ENCODE results near the gene ADCY4.

ADCY4 gene

DNA sequence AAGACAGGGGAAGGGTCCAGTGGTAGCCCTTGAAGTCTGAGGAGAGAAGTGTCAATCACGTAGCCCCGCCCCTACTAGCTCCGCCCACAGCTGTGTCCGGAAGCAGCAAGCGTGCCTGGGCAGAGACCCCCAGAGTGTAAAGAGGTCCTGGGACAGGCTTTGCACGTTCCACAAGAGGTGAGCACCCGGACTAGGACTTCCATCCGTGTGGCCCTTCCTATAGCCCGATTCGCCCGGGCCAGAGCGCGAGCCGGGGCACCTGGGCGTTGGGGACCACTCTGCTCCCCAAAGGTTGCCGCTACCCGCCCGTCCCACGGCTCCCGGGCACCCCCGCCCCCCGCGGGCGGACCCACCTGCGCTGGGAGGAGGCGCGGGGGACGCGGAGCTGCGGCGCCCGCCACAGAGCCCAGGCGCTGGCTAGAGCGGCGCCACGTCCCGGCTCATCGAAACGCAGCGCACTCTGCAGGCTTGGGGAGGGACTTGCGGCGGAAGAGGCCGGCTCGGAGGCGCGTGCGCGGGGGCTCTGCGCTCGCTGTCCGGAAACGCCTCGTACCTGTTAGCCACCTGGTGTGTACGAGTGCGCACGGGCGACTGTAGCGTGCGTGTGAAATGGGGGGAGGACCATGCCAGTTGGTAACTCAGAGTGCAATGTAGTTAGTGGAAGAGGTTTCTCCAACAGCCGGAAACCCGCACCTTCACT, 63.6 kb downstream of the ADCY4 start, which contains the start of gene RABGGTA:
RABGGTA (minus strand) TSS at position 464 of the 700 bp plus-strand sequence. CDS start 482 bp downstream, outside the sequence.
- peaks cover 64% of the 10 kb centered on the region for H3K4me1 Mint-ChIP-seq (ENCODE audit: low read depth)
- peaks cover 41% of the 10 kb centered on the region for H3K36me3 Mint-ChIP-seq (ENCODE audit: low read depth)

DNA sequence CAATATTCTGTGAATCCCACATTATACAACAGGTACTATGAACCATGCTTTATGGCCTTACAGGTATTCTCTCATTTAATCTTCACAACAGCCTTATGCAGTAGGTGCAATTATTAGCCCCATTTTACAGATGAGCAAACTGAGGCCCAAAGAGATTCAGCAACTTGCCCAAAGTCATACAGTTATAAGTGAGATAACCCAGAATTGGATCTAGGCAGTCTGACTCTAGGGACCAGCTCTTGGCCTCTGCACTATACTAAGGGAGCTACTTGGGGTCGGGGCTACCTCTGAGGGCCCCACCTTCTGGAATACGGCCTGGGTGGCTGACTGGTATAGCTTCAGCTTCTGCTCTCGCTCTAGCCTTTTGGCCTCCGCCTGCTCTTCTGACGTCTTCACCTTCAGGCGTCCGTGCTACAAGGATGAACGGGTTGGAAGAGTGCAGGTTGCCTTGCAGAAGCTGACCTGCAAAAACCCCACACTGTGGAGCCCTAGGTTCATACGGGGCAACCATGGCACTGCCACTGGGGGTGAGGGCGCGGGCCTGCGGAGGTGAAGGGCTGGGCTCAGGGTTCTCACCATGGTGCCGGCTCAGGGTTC, 64.2 kb downstream of the ADCY4 start:
- peaks cover 67% of the 10 kb centered on the region for H3K4me1 Mint-ChIP-seq (ENCODE audit: low read depth)
- H3K36me3 Mint-ChIP-seq (ENCODE audit: low read depth), result peaks cover 45% of the 10 kb centered on the region
- H3K27me3 Mint-ChIP-seq, result no peaks in the 10 kb centered on the region
- H3K9me3 Mint-ChIP-seq, result no peaks in the 10 kb centered on the region
- H3K4me3 Mint-ChIP-seq, result peak overlapping the region; percentile 90
- intact Hi-C loops (cut with micrococcal nuclease), result loop anchor here (2.0 kb wide), 1 partner anchor 28 kb away; the partner anchor contains the start of gene TINF2
- peak overlapping the region; percentile 79 for H3K27ac Mint-ChIP-seq

More for the DNA sequence above, 63.6 kb downstream of the ADCY4 start, which contains the start of gene RABGGTA:
- Mint-ChIP-seq H3K27me3 (no peaks in the 10 kb centered on the region), H3K9me3 (no peaks in the 10 kb centered on the region), H3K27ac (peak within 1 kb of the TSS; percentile 79), H3K4me3 (peak within 1 kb of the TSS; percentile 90)
- intact Hi-C loops (cut with micrococcal nuclease), result loop anchor here (2.0 kb wide), 1 partner anchor 28 kb away; the partner anchor contains the start of gene TINF2

DNA sequence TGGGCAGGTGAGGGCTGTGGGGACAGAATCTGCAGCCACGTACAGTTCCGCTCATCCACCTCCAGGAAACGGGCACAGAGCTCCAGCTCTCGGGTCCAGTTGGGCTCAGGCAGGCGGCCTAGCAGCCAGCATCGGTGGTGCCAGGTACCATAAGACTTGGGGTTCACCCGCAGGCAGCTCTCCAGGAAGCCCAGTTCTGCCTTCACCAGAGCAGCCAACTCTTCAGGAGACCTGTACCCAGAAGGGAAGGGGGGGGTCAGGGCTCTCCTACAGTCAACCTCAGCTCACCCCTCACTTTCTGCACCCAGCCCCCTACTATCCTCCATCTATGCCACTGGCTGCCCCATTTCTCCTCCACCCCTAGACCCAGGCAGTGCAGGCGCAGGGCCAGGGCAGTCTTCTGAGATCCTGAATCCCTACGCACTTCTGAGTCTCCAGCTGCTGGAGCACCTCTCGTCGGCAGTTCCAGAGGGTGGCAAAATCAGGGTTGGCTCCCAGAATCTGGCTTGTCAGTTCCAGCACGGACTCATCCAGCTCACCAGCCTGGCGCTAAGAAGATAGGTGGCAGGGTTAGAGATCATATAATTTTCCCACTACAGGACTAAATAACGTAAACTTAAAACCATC, 64.8 kb downstream of the ADCY4 start:
- intact Hi-C loops (cut with micrococcal nuclease), result loop anchor here (2.0 kb wide), 1 partner anchor 27 kb away; the partner anchor contains the start of gene TINF2
- Mint-ChIP-seq H3K27me3 (no peaks in the 10 kb centered on the region), H3K36me3 (ENCODE audit: low read depth) (peaks cover 45% of the 10 kb centered on the region), H3K4me3 (no peak overlapping the region), H3K4me1 (ENCODE audit: low read depth) (peaks cover 61% of the 10 kb centered on the region), H3K27ac (no peak overlapping the region), H3K9me3 (no peaks in the 10 kb centered on the region)

DNA sequence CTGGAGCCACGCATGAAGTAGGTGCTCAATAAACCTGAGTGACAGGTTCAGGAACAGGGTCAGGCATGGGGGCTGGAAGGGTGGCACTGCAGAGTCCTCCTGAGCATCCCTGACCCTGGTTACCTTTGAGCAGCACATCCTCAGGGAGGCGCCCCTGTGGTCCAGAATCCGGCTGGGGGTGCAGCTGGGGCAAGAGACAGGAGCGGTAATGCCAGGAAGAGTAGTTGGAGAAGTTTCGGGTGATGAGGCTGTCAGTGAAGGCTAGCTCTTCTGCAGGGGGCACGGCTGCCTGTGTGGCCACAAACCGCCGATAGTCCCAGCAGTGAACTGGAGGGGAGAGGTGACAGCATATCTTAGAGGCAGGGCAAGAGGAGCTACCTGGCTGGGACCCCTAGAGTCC, 65.5 kb downstream of the ADCY4 start:
- H3K27me3 Mint-ChIP-seq, result no peaks in the 10 kb centered on the region
- H3K36me3 Mint-ChIP-seq (ENCODE audit: low read depth), result peaks cover 45% of the 10 kb centered on the region
- intact Hi-C loops (cut with micrococcal nuclease), result no loop called here
- H3K27ac Mint-ChIP-seq, result no peak overlapping the region
- no peak overlapping the region for H3K4me3 Mint-ChIP-seq
- peaks cover 58% of the 10 kb centered on the region for H3K4me1 Mint-ChIP-seq (ENCODE audit: low read depth)
- no peaks in the 10 kb centered on the region for H3K9me3 Mint-ChIP-seq

Measured in dendritic cell treated with granulocyte-macrophage colony-stimulating factor and Interleukin-4, amounts not matched to agents 40 ng/mL and 50 ng/mL, for 4 days (primary cell).